Ureter (tissue), 1 donor: ENCODE results near the gene HOXA3. TPM values are rescaled to one million over a fixed set of nuclear protein-coding genes. Genes with fewer than 3 reads are reported as not detected.

Experiments
- total RNA-seq: library from RNA; stranded (reverse); gene quantifications from one replicate; pipeline ENCODE4 v1.2.4, GENCODE V29; 2023
- donor health status: DM: yes; HTN: yes; CAD: no.

The HOXA3 gene
- total RNA-seq, 1 donor from 2014 or later: 16.0 TPM

Other genes starting within 250 kb of the HOXA3 start
- gene HOXA1, start 56.6 kb downstream of the HOXA3 start, total RNA-seq: 18.8 TPM
- gene HOXA2, start 49.9 kb downstream of the HOXA3 start, total RNA-seq: 1.8 TPM
- 9.4 TPM for gene HOXA4, start 21.8 kb downstream of the HOXA3 start, total RNA-seq
- gene HOXA5, start 8.9 kb downstream of the HOXA3 start, total RNA-seq: 10.4 TPM
- gene HOXA6, start 4.8 kb downstream of the HOXA3 start, total RNA-seq: 8.5 TPM
- gene HOXA7, start 4.1 kb upstream of the HOXA3 start, total RNA-seq: 6.3 TPM
- gene HOXA9, start 13.0 kb upstream of the HOXA3 start, total RNA-seq: 7.4 TPM
- 15.3 TPM for gene HOXA10, start 21.7 kb upstream of the HOXA3 start, total RNA-seq
- gene HOXA11, start 32.6 kb upstream of the HOXA3 start, total RNA-seq: 16.6 TPM
- 15.6 TPM for gene HOXA13, start 47.5 kb upstream of the HOXA3 start, total RNA-seq
- gene EVX1, start 90.2 kb upstream of the HOXA3 start, total RNA-seq: 5.6 TPM